ENCODE measurements around the gene KIAA1191.
"Not testable (repeated sequence)": the region's sequence is repeated elsewhere in the genome, so short reads cannot be mapped to it uniquely, and the experiment has no call there.

KIAA1191 gene

GRCh38 chr5:176320577-176320976, 41.0 kb downstream of the KIAA1191 start:
- Histone ChIP-seq H3K27ac (ENCODE audit: poor library complexity, severe bottlenecking) (no peak overlapping the region), H3K9me3 (ENCODE audit: severe bottlenecking) (no peaks in the 10 kb centered on the region), H3K4me3 (ENCODE audit: severe bottlenecking) (no peak overlapping the region), H3K4me1 (ENCODE audit: insufficient read depth, poor library complexity, severe bottlenecking) (no peaks in the 10 kb centered on the region), H3K27me3 (ENCODE audit: insufficient read depth, poor library complexity, severe bottlenecking) (no peaks in the 10 kb centered on the region), H3K36me3 (ENCODE audit: low read depth) (peaks cover 24% of the 10 kb centered on the region)
- DNase-seq (ENCODE audit: low spot score) (no peak), ATAC-seq (ENCODE audit: low read depth) (no peak)
- TF ChIP-seq CTCF (IDR thresholded peaks at IDR 0.05; ENCODE audit: poor library complexity, severe bottlenecking): no peak

- peak; percentile 51 for TF ChIP-seq CTCF (IDR thresholded peaks at IDR 0.05; ENCODE audit: poor library complexity, severe bottlenecking)
- Histone ChIP-seq H3K27ac (ENCODE audit: poor library complexity, severe bottlenecking) (no peak overlapping the region), H3K27me3 (ENCODE audit: insufficient read depth, poor library complexity, severe bottlenecking) (no peaks in the 10 kb centered on the region), H3K4me3 (ENCODE audit: severe bottlenecking) (no peak overlapping the region), H3K9me3 (ENCODE audit: severe bottlenecking) (no peaks in the 10 kb centered on the region), H3K36me3 (ENCODE audit: low read depth) (peaks cover 24% of the 10 kb centered on the region), H3K4me1 (ENCODE audit: insufficient read depth, poor library complexity, severe bottlenecking) (no peaks in the 10 kb centered on the region)
- ATAC-seq (ENCODE audit: low read depth) (no peak), DNase-seq (ENCODE audit: low spot score) (no peak)
These were observed 41.6 kb downstream of the KIAA1191 start for GRCh38 chr5:176319827-176320554.

DNA sequence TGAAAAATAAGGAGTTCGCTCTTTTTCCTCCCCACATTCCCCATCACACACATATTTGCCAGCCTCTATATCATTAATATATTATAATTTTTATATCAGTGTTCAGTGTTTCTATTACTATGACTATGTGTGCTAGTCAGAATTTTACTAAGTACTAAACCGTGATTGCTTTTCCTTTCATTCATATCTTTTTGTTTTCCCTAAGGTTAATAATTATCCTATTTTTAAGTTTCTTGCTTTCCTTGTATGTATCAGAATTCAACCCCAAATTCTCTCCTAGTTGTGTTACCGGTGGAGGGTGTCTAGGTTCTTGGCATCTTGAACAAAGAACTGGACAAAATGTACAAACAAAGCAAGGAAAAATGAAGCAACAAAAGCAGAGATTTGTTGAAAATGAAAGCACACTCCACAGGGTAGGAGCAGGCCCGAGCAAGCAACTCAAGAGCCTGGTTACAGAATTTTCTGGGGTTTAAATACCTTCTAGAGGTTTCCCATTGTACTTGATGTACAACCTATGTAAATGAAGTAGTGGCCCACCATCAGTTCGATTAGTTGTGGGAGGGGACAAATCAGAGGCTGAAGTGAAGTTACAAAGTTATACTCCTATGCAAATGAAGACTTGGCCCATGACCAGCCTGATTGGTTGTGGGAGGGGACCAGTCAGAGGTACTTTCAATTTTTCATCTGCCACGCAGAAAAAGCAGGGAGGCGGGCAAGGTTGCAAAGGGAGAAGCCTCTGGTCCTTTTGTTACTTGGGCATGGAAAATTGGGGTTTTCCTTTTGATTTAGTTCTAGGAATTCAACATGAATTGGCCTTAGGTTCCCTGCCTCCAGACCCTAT, 43.8 kb downstream of the KIAA1191 start:
- ATAC-seq (ENCODE audit: low read depth): no peak
- Histone ChIP-seq H3K4me3 (ENCODE audit: severe bottlenecking) (no peak overlapping the region), H3K4me1 (ENCODE audit: insufficient read depth, poor library complexity, severe bottlenecking) (no peaks in the 10 kb centered on the region), H3K27me3 (ENCODE audit: insufficient read depth, poor library complexity, severe bottlenecking) (no peaks in the 10 kb centered on the region), H3K9me3 (ENCODE audit: severe bottlenecking) (no peaks in the 10 kb centered on the region), H3K36me3 (ENCODE audit: low read depth) (peaks cover 21% of the 10 kb centered on the region), H3K27ac (ENCODE audit: poor library complexity, severe bottlenecking) (no peak overlapping the region)
- DNase-seq (ENCODE audit: low spot score): no peak
- no peak for TF ChIP-seq CTCF (IDR thresholded peaks at IDR 0.05; ENCODE audit: poor library complexity, severe bottlenecking)

DNA sequence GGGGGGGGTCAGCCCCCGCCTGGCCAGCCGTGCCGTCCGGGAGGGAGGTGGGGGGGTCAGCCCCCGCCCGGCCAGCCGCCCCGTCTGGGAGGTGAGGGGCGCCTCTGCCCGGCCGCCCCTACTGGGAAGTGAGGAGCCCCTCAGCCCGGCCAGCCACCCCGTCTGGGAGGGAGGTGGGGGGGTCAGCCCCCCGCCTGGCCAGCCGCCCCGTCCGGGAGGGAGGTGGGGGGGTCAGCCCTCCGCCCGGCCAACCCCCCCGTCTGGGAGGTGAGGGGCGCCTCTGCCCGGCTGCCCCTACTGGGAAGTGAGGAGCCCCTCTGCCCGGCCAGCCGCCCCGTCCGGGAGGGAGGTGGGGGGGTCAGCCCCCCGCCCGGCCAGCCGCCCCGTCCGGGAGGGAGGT, 56.2 kb downstream of the KIAA1191 start:
- H3K27ac ChIP-seq (ENCODE audit: poor library complexity, severe bottlenecking); H3K36me3 ChIP-seq (ENCODE audit: low read depth); ATAC-seq (ENCODE audit: low read depth); DNase-seq (ENCODE audit: low spot score); H3K27me3 ChIP-seq (ENCODE audit: insufficient read depth, poor library complexity, severe bottlenecking); H3K4me1 ChIP-seq (ENCODE audit: insufficient read depth, poor library complexity, severe bottlenecking); H3K4me3 ChIP-seq (ENCODE audit: severe bottlenecking); H3K9me3 ChIP-seq (ENCODE audit: severe bottlenecking): not testable (repeated sequence)

Data from RWPE2 (cell line).